A673 (cell line): ENCODE data around the gene ABCD1. TPM values are rescaled to one million over a fixed set of nuclear protein-coding genes. Genes with fewer than 3 reads are reported as not detected.

Experiments
- BruUV-seq: library from RNA; stranded (reverse); fragments of 400-500 nt; replicated peaks from 2 replicates; lab custom pipeline; 2021; lab: Mats Ljungman, UMichigan
- CTCF ChIA-PET: fragments of 300-600 bp; sonication (Branson Sonifier 250); formaldehyde crosslinking; loops from one replicate; lab custom pipeline; 2022; ENCODE audit warnings: antibody characterized with exemption; lab: Charles Lee
- POLR2A ChIA-PET: fragments of 300-600 bp; sonication (Branson Sonifier 250); formaldehyde crosslinking; loops from one replicate; lab custom pipeline; 2022; ENCODE audit warnings: antibody characterized with exemption; ENCODE audit not compliant: low non-redundant PET; lab: Charles Lee
- DNase-seq: peaks from one replicate; pipeline ENCODE4 v3.0.0-alpha.2; 2015; ENCODE audit warnings: low spot score
- H3K27ac ChIP-seq: fragments of 200-600 bp; sonication (generic); 2 replicates; pipeline ENCODE4 v1.5.1; 2016; ENCODE audit warnings: mixed run types, low read depth, mild to moderate bottlenecking, mixed read lengths, antibody characterized with exemption, low read length; ENCODE audit not compliant: poor library complexity, severe bottlenecking
- H3K27me3 ChIP-seq: fragments of 200-600 bp; sonication (generic); replicated peaks from 2 replicates; pipeline ENCODE4 v1.6.1; 2017; ENCODE audit warnings: mixed run types, low read depth, mild to moderate bottlenecking, mixed read lengths, antibody characterized with exemption, low read length; ENCODE audit not compliant: insufficient read depth, poor library complexity
- H3K36me3 ChIP-seq: fragments of 200-600 bp; sonication (generic); 2 replicates; pipeline ENCODE4 v1.6.1; 2016; ENCODE audit warnings: mixed run types, mild to moderate bottlenecking, mixed read lengths, antibody characterized with exemption, low read length; ENCODE audit not compliant: insufficient read depth, poor library complexity, severe bottlenecking
- H3K4me1 ChIP-seq: fragments of 200-600 bp; sonication (generic); 2 replicates; pipeline ENCODE4 v1.6.1; 2017; ENCODE audit warnings: mixed run types, mild to moderate bottlenecking, mixed read lengths, antibody characterized with exemption, low read length; ENCODE audit not compliant: insufficient read depth, poor library complexity, severe bottlenecking
- H3K4me3 ChIP-seq: fragments of 200-600 bp; sonication (generic); 2 replicates; pipeline ENCODE4 v1.5.1; 2016; ENCODE audit warnings: low read depth, mixed run types, mild to moderate bottlenecking, mixed read lengths, low read length; ENCODE audit not compliant: poor library complexity, severe bottlenecking
- H3K9me3 ChIP-seq: fragments of 200-600 bp; sonication (generic); 2 replicates; pipeline ENCODE4 v1.6.1; 2016; ENCODE audit warnings: mixed run types, low read depth, mild to moderate bottlenecking, mixed read lengths, antibody characterized with exemption, low read length; ENCODE audit not compliant: poor library complexity, severe bottlenecking
- CTCF ChIP-seq: fragments of 300-800, 200-600 bp; sonication (generic); conservative IDR thresholded peaks from 2 replicates; pipeline ENCODE4 v1.5.1; 2017; ENCODE audit warnings: low read depth, mild to moderate bottlenecking, antibody characterized with exemption, low read length, moderate library complexity, mixed read lengths
- EZH2 ChIP-seq: fragments of 200-600 bp; sonication (generic); IDR thresholded peaks from 2 replicates; pipeline ENCODE4 v1.6.1; 2017; ENCODE audit warnings: borderline replicate concordance, low read depth, mild to moderate bottlenecking, mixed read lengths, antibody characterized with exemption, low read length; ENCODE audit not compliant: poor library complexity, severe bottlenecking
- intact Hi-C: fragments of 100-400 bp; cut with micrococcal nuclease; formaldehyde crosslinking; loops from one replicate; pipeline ENCODE4 v1.10.0; 2022; ENCODE audit not compliant: unreplicated experiment
- total RNA-seq: library from RNA; stranded (reverse); gene quantifications from 2 replicates; pipeline ENCODE4 v1.2.3, GENCODE V29; 2021

The ABCD1 gene
- total RNA-seq, 1 experiment from 2014 or later: 7.8 TPM

- intact Hi-C loops: no loop called here
- H3K4me3 ChIP-seq: no peak overlapping the region
- H3K4me1 ChIP-seq: peaks cover 5% of the 10 kb centered on the region
- no peaks in the 10 kb centered on the region for H3K36me3 ChIP-seq
- no peaks in the 10 kb centered on the region for H3K27me3 ChIP-seq
- CTCF ChIA-PET: interaction anchor here (0.6 kb wide), 1 partner anchor 22 kb away, joined by 6 read pairs; no protein-coding TSS in a partner anchor
- DNase-seq: no peak
- no TSS peak for BruUV-seq
- no peak overlapping the region for H3K27ac ChIP-seq
- H3K9me3 ChIP-seq: no peaks in the 10 kb centered on the region
- TF ChIP-seq CTCF: no peak
- POLR2A ChIA-PET: no interaction called here
Observed at GRCh38 chrX:153684467-153685155, 40.0 kb upstream of the ABCD1 start.

GRCh38 chrX:153685156-153685536 lies 39.5 kb upstream of the ABCD1 start:
- BruUV-seq: no TSS peak
- DNase-seq: no peak
- ChIA-PET POLR2A (no interaction called here), CTCF (no interaction called here)
- Histone ChIP-seq H3K27ac (no peak overlapping the region), H3K4me1 (peaks cover 5% of the 10 kb centered on the region), H3K36me3 (no peaks in the 10 kb centered on the region), H3K27me3 (no peaks in the 10 kb centered on the region), H3K4me3 (no peak overlapping the region), H3K9me3 (no peaks in the 10 kb centered on the region)
- TF ChIP-seq EZH2 (no peak), CTCF (no peak)
- intact Hi-C loops: no loop called here

- BruUV-seq: no TSS peak
- TF ChIP-seq CTCF: no peak
- TF ChIP-seq EZH2: no peak
- H3K27ac ChIP-seq: no peak overlapping the region
- CTCF ChIA-PET: no interaction called here
- H3K9me3 ChIP-seq: no peaks in the 10 kb centered on the region
- no peaks in the 10 kb centered on the region for H3K27me3 ChIP-seq
- POLR2A ChIA-PET: no interaction called here
- no peaks in the 10 kb centered on the region for H3K36me3 ChIP-seq
- H3K4me3 ChIP-seq: no peak overlapping the region
- no peak for DNase-seq
- peaks cover 5% of the 10 kb centered on the region for H3K4me1 ChIP-seq
- intact Hi-C loops: no loop called here
Observed at GRCh38 chrX:153685751-153686696, 38.6 kb upstream of the ABCD1 start.
